Measurements from ENCODE around the gene EGLN1.

DNA sequence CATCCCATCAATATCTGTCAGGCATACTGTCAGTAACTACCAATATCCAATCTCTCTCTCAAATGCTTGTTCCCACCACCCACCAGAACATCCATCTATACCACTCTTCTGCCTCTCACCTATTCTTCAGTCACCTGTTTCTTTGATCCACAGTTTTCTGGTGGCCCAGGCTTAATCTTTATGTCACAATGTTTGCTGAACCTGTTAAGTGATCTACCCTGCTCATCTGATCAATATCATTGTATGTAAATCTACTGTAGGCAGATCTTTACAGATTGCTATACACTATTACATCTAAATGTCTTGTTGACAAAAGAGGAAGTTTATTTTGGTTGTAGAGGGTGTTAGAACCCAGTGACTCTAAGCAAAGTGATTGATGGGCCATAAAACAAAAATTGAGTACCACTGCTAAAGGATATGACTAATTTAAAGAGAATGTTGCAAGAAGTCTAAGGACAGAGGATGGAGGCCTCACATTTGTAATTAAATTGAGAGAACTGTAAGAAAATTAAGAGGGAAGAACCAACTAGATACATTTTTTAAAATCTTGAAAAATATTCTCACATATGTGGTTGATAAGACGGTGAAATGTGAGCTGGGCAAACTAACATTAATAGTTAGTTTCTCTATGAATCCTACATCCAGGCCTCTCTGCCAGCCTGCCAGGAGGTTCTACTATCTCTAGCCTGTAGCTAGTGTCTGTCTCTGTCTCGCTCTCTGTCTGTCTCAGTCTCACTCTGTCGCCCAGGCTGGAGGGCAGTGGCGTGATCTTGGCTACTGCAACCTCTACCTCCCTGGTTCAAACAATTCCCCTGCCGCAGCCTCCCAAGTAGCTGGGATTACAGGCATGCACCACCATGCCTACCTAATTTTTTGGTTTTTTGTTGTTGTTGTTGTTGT, 34.1 kb downstream of the EGLN1 start:
- no peak for TF ChIP-seq CREB1 (IDR thresholded peaks at IDR 0.05; ENCODE audit: low read depth)
- TF ChIP-seq, protein P1, sequence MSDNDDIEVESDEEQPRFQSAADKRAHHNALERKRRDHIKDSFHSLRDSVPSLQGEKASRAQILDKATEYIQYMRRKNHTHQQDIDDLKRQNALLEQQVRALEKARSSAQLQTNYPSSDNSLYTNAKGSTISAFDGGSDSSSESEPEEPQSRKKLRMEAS (IDR thresholded peaks at IDR 0.05), result no peak
- no peak for TF ChIP-seq TCF12 (IDR thresholded peaks at IDR 0.05; ENCODE audit: low read depth)
- TF ChIP-seq RAD21 (IDR thresholded peaks at IDR 0.05; ENCODE audit: low read depth), result no peak
- TF ChIP-seq, protein P2, sequence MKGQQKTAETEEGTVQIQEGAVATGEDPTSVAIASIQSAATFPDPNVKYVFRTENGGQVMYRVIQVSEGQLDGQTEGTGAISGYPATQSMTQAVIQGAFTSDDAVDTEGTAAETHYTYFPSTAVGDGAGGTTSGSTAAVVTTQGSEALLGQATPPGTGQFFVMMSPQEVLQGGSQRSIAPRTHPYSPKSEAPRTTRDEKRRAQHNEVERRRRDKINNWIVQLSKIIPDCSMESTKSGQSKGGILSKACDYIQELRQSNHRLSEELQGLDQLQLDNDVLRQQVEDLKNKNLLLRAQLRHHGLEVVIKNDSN (IDR thresholded peaks at IDR 0.05), result no peak
- TF ChIP-seq EP300 (IDR thresholded peaks at IDR 0.05; ENCODE audit: borderline replicate concordance), result no peak
- TF ChIP-seq, protein P3, sequence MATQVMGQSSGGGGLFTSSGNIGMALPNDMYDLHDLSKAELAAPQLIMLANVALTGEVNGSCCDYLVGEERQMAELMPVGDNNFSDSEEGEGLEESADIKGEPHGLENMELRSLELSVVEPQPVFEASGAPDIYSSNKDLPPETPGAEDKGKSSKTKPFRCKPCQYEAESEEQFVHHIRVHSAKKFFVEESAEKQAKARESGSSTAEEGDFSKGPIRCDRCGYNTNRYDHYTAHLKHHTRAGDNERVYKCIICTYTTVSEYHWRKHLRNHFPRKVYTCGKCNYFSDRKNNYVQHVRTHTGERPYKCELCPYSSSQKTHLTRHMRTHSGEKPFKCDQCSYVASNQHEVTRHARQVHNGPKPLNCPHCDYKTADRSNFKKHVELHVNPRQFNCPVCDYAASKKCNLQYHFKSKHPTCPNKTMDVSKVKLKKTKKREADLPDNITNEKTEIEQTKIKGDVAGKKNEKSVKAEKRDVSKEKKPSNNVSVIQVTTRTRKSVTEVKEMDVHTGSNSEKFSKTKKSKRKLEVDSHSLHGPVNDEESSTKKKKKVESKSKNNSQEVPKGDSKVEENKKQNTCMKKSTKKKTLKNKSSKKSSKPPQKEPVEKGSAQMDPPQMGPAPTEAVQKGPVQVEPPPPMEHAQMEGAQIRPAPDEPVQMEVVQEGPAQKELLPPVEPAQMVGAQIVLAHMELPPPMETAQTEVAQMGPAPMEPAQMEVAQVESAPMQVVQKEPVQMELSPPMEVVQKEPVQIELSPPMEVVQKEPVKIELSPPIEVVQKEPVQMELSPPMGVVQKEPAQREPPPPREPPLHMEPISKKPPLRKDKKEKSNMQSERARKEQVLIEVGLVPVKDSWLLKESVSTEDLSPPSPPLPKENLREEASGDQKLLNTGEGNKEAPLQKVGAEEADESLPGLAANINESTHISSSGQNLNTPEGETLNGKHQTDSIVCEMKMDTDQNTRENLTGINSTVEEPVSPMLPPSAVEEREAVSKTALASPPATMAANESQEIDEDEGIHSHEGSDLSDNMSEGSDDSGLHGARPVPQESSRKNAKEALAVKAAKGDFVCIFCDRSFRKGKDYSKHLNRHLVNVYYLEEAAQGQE (IDR thresholded peaks at IDR 0.05; ENCODE audit: low read depth), result no peak
- no peak for TF ChIP-seq YY1 (IDR thresholded peaks at IDR 0.05; ENCODE audit: low read depth)
- no peak for TF ChIP-seq TAF1 (IDR thresholded peaks at IDR 0.05; ENCODE audit: low read depth)
- TF ChIP-seq ZBTB7A (IDR thresholded peaks at IDR 0.05; ENCODE audit: low read depth), result no peak
- TF ChIP-seq FOXM1 (IDR thresholded peaks at IDR 0.05; ENCODE audit: borderline replicate concordance, low read depth), result no peak
